ENCODE data around the gene ZCCHC9. TPM values are rescaled to one million over a fixed set of nuclear protein-coding genes. Genes with fewer than 3 reads are reported as not detected.

ZCCHC9 gene
- polyA plus RNA-seq, 1 of the 3 experiments (the other 2 are of a cell fraction): 13.2 TPM

Other genes starting within 250 kb of the ZCCHC9 start
- not detected in 2 replicates for gene CKMT2, start 68.3 kb upstream of the ZCCHC9 start, polyA plus RNA-seq (2012; rRNA removed)
- 0.07 and 0.19 TPM in 2 replicates for gene ACOT12, start 92.5 kb downstream of the ZCCHC9 start, polyA plus RNA-seq (2012; rRNA removed)